Measurements from ENCODE around the gene HMGXB4. TPM values are rescaled to one million over a fixed set of nuclear protein-coding genes. Genes with fewer than 3 reads are reported as not detected.

The HMGXB4 gene
- total and polyA plus RNA-seq, 2 of the 4 experiments (the other 2 are of a cell fraction), result 11.8 to 18.5 TPM

GRCh38 chr22:35335468-35335867 lies 78.2 kb downstream of the HMGXB4 start:
- no peak overlapping the region for H2AK5ac ChIP-seq (ENCODE audit: low read depth, low read length)
- no peak overlapping the region for H2BK15ac ChIP-seq (ENCODE audit: low read depth, low read length)
- no peak overlapping the region for H4K5ac ChIP-seq (ENCODE audit: low read depth, low read length)
- H3K27me3 ChIP-seq (ENCODE audit: control insufficient read depth, insufficient read depth, low read length), result no peaks in the 10 kb centered on the region
- no peaks in the 10 kb centered on the region for H3K9me3 ChIP-seq (ENCODE audit: control insufficient read depth, insufficient read depth, low read length)
- no peak overlapping the region for H3K14ac ChIP-seq (replicated peaks; ENCODE audit: low read depth, low read length)
- CTCF ChIA-PET, result no interaction called here
- dilution Hi-C loops (cut with HindIII; ENCODE audit: low sequenced_read_pairs, unreplicated experiment) (no loop called here), intact Hi-C loops (cut with micrococcal nuclease) (no loop called here), in situ Hi-C loops (cut with MboI; ENCODE audit: low sequenced_read_pairs) (no loop called here)
- H3K4ac ChIP-seq (ENCODE audit: low read depth, low read length), result no peak overlapping the region
- no peak overlapping the region for H3K18ac ChIP-seq (ENCODE audit: low read depth, low read length)
- H3K9ac ChIP-seq (ENCODE audit: low read depth, low read length), result no peak overlapping the region
- H2BK120ac ChIP-seq (ENCODE audit: low read depth, low read length), result no peak overlapping the region
- no peak overlapping the region for H3K4me3 ChIP-seq (ENCODE audit: insufficient read depth, low read depth, low read length)
- BruUV-seq (replicated peaks), result no TSS peak
- H4K20me1 ChIP-seq (ENCODE audit: insufficient read depth, low read length), result no peaks in the 10 kb centered on the region
- H4K91ac ChIP-seq (ENCODE audit: insufficient read depth, low read depth, low read length), result no peak overlapping the region
- H2AK9ac ChIP-seq (replicated peaks; ENCODE audit: low read depth, low read length, poor library complexity), result no peak overlapping the region
- no peak overlapping the region for H2BK20ac ChIP-seq (ENCODE audit: low read depth, low read length)
- no peak overlapping the region for H3K56ac ChIP-seq (ENCODE audit: extremely low read depth, insufficient read depth, low read length)
- no peak for TF ChIP-seq RCOR1 (IDR thresholded peaks at IDR 0.05; ENCODE audit: insufficient replicate concordance, low read length)
- no peak for TF ChIP-seq SMC3 (IDR thresholded peaks at IDR 0.05; ENCODE audit: low read depth, low read length)
- TF ChIP-seq RFX5 (IDR thresholded peaks at IDR 0.05; ENCODE audit: low read depth, low read length), result no peak
- no peak for TF ChIP-seq CEBPB (IDR thresholded peaks at IDR 0.05; ENCODE audit: low read depth, low read length)
- no peak for TF ChIP-seq CHD1 (IDR thresholded peaks at IDR 0.05; ENCODE audit: low read depth, low read length)
- TF ChIP-seq MAZ (IDR thresholded peaks at IDR 0.05; ENCODE audit: borderline replicate concordance, low read depth, low read length), result no peak
- no peak for TF ChIP-seq USF2 (IDR thresholded peaks at IDR 0.05; ENCODE audit: low read depth, low read length)
- no peak for TF ChIP-seq MAFK (IDR thresholded peaks at IDR 0.05; ENCODE audit: low read depth, low read length)
- no peak for TF ChIP-seq MXI1 (IDR thresholded peaks at IDR 0.05; ENCODE audit: borderline replicate concordance, low read depth, low read length)
- no peak for TF ChIP-seq FOS (IDR thresholded peaks at IDR 0.05; ENCODE audit: low read depth, low read length)
- TF ChIP-seq POLR2A (IDR thresholded peaks at IDR 0.05; ENCODE audit: low read depth, low read length), result no peak
- no peak for TF ChIP-seq CTCF (conservative IDR thresholded peaks at IDR 0.05; ENCODE audit: low read depth, low read length)
- TF ChIP-seq NFE2L2 (IDR thresholded peaks at IDR 0.05; ENCODE audit: low read depth, low read length), result no peak
- no peak for TF ChIP-seq RAD21 (IDR thresholded peaks at IDR 0.05; ENCODE audit: low read length)
- TF ChIP-seq, protein P1, sequence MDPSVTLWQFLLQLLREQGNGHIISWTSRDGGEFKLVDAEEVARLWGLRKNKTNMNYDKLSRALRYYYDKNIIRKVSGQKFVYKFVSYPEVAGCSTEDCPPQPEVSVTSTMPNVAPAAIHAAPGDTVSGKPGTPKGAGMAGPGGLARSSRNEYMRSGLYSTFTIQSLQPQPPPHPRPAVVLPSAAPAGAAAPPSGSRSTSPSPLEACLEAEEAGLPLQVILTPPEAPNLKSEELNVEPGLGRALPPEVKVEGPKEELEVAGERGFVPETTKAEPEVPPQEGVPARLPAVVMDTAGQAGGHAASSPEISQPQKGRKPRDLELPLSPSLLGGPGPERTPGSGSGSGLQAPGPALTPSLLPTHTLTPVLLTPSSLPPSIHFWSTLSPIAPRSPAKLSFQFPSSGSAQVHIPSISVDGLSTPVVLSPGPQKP (IDR thresholded peaks at IDR 0.05; ENCODE audit: borderline replicate concordance, low read depth, low read length), result no peak
- TF ChIP-seq BHLHE40 (IDR thresholded peaks at IDR 0.05; ENCODE audit: low read depth, low read length), result no peak
- no peak for DNase-seq
- H3K27ac ChIP-seq (ENCODE audit: insufficient read depth, low read length), result no peak overlapping the region
- POLR2A ChIA-PET (ENCODE audit: unreplicated experiment), result no interaction called here
- peaks cover 74% of the 10 kb centered on the region for H3K36me3 ChIP-seq (ENCODE audit: control insufficient read depth, insufficient read depth, low read length)
- peaks cover 4% of the 10 kb centered on the region for H3K9me1 ChIP-seq (ENCODE audit: insufficient read depth, low read length)
- H3K23ac ChIP-seq (ENCODE audit: low read depth, low read length), result no peak overlapping the region
- peaks cover 2% of the 10 kb centered on the region for H3K4me1 ChIP-seq (ENCODE audit: control insufficient read depth, insufficient read depth, low read length)
- H3K4me2 ChIP-seq (ENCODE audit: low read depth, low read length), result no peak overlapping the region
- H3K79me1 ChIP-seq (ENCODE audit: low read depth in 1 of 2, low read length in 2 of 2), result no peaks in the 10 kb centered on the region
- no peak overlapping the region for H2AFZ ChIP-seq (replicated peaks; ENCODE audit: low read length, poor library complexity)
- H4K8ac ChIP-seq (ENCODE audit: low read depth in 2 of 2, low read length in 2 of 2), result no peak overlapping the region
- no peak overlapping the region for H2BK5ac ChIP-seq (ENCODE audit: low read depth, low read length, poor library complexity, severe bottlenecking)
- WGBS, 2 experiments (ENCODE audit: extremely low coverage in 2 of 2, insufficient read length in 1 of 2), result 88% methylated on average over 6 of the region's 7 CpGs; no CpG with 5 or more reads in 1 of the 2 experiments
- no peak for ATAC-seq (ENCODE audit: low read depth)

Data from IMR-90 (cell line).